SU-DHL-6 (cell line): ENCODE results near the gene BLOC1S2.

Experiments used
- EZH2phosphoT487 ChIP-seq: fragments of 200-600 bp; sonication (generic), shearing (Covaris generic); conservative IDR thresholded peaks from 2 replicates; pipeline ENCODE4 v1.6.1; 2018; ENCODE audit warnings: mild to moderate bottlenecking, antibody characterized with exemption, low read length, moderate library complexity, mixed read lengths
- TF ChIP-seq, protein P1 (sequence below): fragments of 200-600 bp; sonication (generic); IDR thresholded peaks from one replicate; pipeline ENCODE4 v1.5.1; 2017; ENCODE audit warnings: antibody characterized with exemption, mild to moderate bottlenecking, low read length, moderate library complexity; ENCODE audit not compliant: insufficient read depth, poor library complexity, severe bottlenecking

DNA sequence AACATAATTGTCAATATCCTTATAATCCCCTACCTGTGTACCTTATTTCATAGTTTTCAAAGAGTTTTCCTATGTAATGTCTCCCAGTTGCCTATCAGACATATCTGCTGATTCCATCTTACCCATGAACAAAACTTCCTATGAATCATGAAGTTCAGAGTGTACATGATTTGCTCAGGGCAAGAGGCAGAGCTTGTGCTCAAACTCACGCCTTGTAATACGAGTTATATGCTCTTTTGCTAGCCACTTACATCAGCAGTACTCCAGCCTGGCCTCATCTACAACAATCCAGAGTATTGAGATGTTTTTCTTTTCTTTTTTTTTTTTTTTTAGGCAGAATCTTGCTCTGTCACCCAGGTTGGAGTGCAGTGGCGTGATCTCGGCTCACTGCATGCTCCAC is 31.7 kb upstream of the BLOC1S2 start:
- TF ChIP-seq, protein P1, sequence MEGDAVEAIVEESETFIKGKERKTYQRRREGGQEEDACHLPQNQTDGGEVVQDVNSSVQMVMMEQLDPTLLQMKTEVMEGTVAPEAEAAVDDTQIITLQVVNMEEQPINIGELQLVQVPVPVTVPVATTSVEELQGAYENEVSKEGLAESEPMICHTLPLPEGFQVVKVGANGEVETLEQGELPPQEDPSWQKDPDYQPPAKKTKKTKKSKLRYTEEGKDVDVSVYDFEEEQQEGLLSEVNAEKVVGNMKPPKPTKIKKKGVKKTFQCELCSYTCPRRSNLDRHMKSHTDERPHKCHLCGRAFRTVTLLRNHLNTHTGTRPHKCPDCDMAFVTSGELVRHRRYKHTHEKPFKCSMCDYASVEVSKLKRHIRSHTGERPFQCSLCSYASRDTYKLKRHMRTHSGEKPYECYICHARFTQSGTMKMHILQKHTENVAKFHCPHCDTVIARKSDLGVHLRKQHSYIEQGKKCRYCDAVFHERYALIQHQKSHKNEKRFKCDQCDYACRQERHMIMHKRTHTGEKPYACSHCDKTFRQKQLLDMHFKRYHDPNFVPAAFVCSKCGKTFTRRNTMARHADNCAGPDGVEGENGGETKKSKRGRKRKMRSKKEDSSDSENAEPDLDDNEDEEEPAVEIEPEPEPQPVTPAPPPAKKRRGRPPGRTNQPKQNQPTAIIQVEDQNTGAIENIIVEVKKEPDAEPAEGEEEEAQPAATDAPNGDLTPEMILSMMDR, result no peak
- no peak for TF ChIP-seq EZH2phosphoT487
